ENCODE results near the gene FSTL5.

DNA sequence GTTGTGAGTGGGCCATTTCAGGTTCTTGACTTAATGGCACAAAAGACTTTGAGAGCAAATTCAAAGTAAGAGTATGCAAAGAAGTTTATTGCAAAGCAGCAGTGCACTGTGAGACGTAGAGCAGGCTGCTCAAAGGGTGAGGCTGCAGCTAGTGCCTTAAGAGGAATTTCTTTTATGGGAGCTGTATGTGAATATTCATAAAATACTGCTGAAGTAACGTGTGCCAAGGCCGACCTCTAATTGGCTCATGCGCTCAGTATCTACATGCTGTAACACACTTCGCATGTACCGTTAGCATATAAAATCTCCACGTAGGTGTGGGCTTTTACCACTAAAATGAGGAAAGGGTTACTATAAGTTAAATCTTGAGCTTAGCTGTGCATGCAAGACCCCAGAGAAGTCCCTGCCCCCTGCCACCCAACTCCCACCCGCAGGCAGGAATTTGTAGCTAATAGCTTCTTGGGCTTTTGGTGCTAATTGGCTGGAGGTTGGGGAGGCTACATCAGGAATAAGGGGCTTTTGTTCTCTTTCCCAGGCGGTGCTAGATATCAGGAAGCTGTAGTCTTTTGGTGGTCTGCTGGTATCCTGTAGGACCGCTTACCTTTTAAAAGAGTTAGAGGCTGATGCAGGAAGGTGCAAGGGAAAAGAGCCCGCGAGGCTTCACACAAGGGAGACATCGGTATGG is 47.6 kb downstream of the FSTL5 start:
- no peak for TF ChIP-seq STAG1 (CRISPR knock-in tag; IDR thresholded peaks at IDR 0.05; ENCODE audit: borderline replicate concordance)
- no peak for TF ChIP-seq JUNB (CRISPR knock-in tag; conservative IDR thresholded peaks at IDR 0.05)
- TF ChIP-seq ZNF253 (CRISPR knock-in tag; conservative IDR thresholded peaks at IDR 0.05): no peak
- TF ChIP-seq, protein P1, sequence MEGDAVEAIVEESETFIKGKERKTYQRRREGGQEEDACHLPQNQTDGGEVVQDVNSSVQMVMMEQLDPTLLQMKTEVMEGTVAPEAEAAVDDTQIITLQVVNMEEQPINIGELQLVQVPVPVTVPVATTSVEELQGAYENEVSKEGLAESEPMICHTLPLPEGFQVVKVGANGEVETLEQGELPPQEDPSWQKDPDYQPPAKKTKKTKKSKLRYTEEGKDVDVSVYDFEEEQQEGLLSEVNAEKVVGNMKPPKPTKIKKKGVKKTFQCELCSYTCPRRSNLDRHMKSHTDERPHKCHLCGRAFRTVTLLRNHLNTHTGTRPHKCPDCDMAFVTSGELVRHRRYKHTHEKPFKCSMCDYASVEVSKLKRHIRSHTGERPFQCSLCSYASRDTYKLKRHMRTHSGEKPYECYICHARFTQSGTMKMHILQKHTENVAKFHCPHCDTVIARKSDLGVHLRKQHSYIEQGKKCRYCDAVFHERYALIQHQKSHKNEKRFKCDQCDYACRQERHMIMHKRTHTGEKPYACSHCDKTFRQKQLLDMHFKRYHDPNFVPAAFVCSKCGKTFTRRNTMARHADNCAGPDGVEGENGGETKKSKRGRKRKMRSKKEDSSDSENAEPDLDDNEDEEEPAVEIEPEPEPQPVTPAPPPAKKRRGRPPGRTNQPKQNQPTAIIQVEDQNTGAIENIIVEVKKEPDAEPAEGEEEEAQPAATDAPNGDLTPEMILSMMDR (IDR thresholded peaks at IDR 0.05 in 2 of 3, conservative IDR thresholded peaks at IDR 0.05 in 1 of 3; ENCODE audit: insufficient read depth in 2 of 3, low read depth in 1 of 3, low read length in 3 of 3): no peak
- no peak for TF ChIP-seq JUN (IDR thresholded peaks at IDR 0.05; ENCODE audit: borderline replicate concordance, low read depth, low read length)
- TF ChIP-seq JUN (CRISPR knock-in tag; IDR thresholded peaks at IDR 0.05; ENCODE audit: borderline replicate concordance): no peak
- TF ChIP-seq TCF7L2 (IDR thresholded peaks at IDR 0.05; ENCODE audit: low read depth, low read length): no peak
- no peak for TF ChIP-seq EP300 (IDR thresholded peaks at IDR 0.05; ENCODE audit: low read length)
- no peak for TF ChIP-seq CTBP1 (IDR thresholded peaks at IDR 0.05; ENCODE audit: borderline replicate concordance)
- TF ChIP-seq EZH2 (IDR thresholded peaks at IDR 0.05; ENCODE audit: borderline replicate concordance, low read depth, low read length): no peak
- TF ChIP-seq, protein P2, sequence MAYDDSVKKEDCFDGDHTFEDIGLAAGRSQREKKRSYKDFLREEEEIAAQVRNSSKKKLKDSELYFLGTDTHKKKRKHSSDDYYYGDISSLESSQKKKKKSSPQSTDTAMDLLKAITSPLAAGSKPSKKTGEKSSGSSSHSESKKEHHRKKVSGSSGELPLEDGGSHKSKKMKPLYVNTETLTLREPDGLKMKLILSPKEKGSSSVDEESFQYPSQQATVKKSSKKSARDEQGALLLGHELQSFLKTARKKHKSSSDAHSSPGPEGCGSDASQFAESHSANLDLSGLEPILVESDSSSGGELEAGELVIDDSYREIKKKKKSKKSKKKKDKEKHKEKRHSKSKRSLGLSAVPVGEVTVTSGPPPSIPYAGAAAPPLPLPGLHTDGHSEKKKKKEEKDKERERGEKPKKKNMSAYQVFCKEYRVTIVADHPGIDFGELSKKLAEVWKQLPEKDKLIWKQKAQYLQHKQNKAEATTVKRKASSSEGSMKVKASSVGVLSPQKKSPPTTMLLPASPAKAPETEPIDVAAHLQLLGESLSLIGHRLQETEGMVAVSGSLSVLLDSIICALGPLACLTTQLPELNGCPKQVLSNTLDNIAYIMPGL (CRISPR knock-in tag; IDR thresholded peaks at IDR 0.05): no peak
- no peak for TF ChIP-seq POLR2AphosphoS5 (IDR thresholded peaks at IDR 0.05; ENCODE audit: control insufficient read depth, insufficient read depth, low read depth, low read length)
- TF ChIP-seq FUS (optimal IDR thresholded peaks at IDR 0.05; ENCODE audit: low read depth, low read length): no peak
- no peak for TF ChIP-seq ZNF778 (CRISPR knock-in tag; IDR thresholded peaks at IDR 0.05)
